OCI-LY7 (cell line): ENCODE results near the gene TSPAN12. TPM values are rescaled to one million over a fixed set of nuclear protein-coding genes. Genes with fewer than 3 reads are reported as not detected.

Experiments
- BruUV-seq: library from RNA; stranded (reverse); fragments of 400-500 nt; replicated peaks from 2 replicates; lab custom pipeline; 2021; lab: Mats Ljungman, UMichigan
- CTCF ChIA-PET: fragments of 300-600 bp; sonication (Branson Sonifier 250); formaldehyde crosslinking; loops from one replicate; lab custom pipeline; 2022; ENCODE audit warnings: antibody characterized with exemption; ENCODE audit not compliant: unreplicated experiment; lab: Charles Lee
- POLR2A ChIA-PET: fragments of 300-600 bp; sonication (Branson Sonifier 250); formaldehyde crosslinking; loops from one replicate; lab custom pipeline; 2022; ENCODE audit warnings: antibody characterized with exemption; lab: Charles Lee
- DNase-seq: peaks from one replicate; pipeline ENCODE4 v3.0.0-alpha.2; 2015; ENCODE audit warnings: low spot score
- H2AFZ ChIP-seq: fragments of 200-600 bp; sonication (generic), shearing (Covaris generic); 2 replicates; pipeline ENCODE4 v1.6.1; 2014; ENCODE audit warnings: mild to moderate bottlenecking, antibody characterized with exemption, low read length, moderate library complexity
- H3K27ac ChIP-seq: fragments of 200-600 bp; sonication (generic); 2 replicates; pipeline ENCODE4 v1.5.1; 2014; ENCODE audit warnings: mixed run types, low read depth, mild to moderate bottlenecking, moderate library complexity, low read length, inconsistent platforms; ENCODE audit not compliant: poor library complexity, severe bottlenecking
- H3K36me3 ChIP-seq: fragments of 200-600 bp; sonication (generic); 2 replicates; pipeline ENCODE4 v1.6.1; 2014; ENCODE audit warnings: mild to moderate bottlenecking, antibody characterized with exemption, low read length, moderate library complexity, mixed read lengths; ENCODE audit not compliant: insufficient read depth
- H3K4me1 ChIP-seq: fragments of 200-600 bp; sonication (generic); 2 replicates; pipeline ENCODE4 v1.5.1; 2014; ENCODE audit warnings: mild to moderate bottlenecking, low read length; ENCODE audit not compliant: insufficient read depth, poor library complexity, severe bottlenecking
- H3K4me2 ChIP-seq: fragments of 200-600 bp; sonication (generic); 2 replicates; pipeline ENCODE4 v1.6.1; 2014; ENCODE audit warnings: mild to moderate bottlenecking, low read length
- H3K4me3 ChIP-seq: fragments of 200-600 bp; sonication (generic); 2 replicates; pipeline ENCODE4 v1.5.1; 2014; ENCODE audit warnings: mild to moderate bottlenecking, low read depth, low read length; ENCODE audit not compliant: poor library complexity, severe bottlenecking
- H3K79me2 ChIP-seq: fragments of 200-600 bp; sonication (generic); 2 replicates; pipeline ENCODE4 v1.6.1; 2016; ENCODE audit warnings: low read depth, mild to moderate bottlenecking, low read length, moderate library complexity, mixed read lengths; ENCODE audit not compliant: insufficient read depth
- H3K9me2 ChIP-seq: fragments of 200-600 bp; sonication (generic); 2 replicates; pipeline ENCODE4 v1.6.1; 2016; ENCODE audit warnings: mild to moderate bottlenecking, low read length, mixed read lengths; ENCODE audit not compliant: insufficient read depth
- H3K9me3 ChIP-seq: fragments of 200-600 bp; sonication (generic); 2 replicates; pipeline ENCODE4 v1.6.1; 2014; ENCODE audit warnings: mild to moderate bottlenecking, mixed run types, low read length, mixed read lengths
- H4K20me1 ChIP-seq: fragments of 200-600 bp; sonication (generic); 2 replicates; pipeline ENCODE4 v1.6.1; 2014; ENCODE audit warnings: mild to moderate bottlenecking, antibody characterized with exemption, low read length, moderate library complexity, mixed read lengths; ENCODE audit not compliant: insufficient read depth
- CTCF ChIP-seq: fragments of 200-600 bp; sonication (generic); conservative IDR thresholded peaks from 2 replicates; pipeline ENCODE4 v1.5.1; 2014; ENCODE audit warnings: mild to moderate bottlenecking, antibody characterized with exemption, low read length, moderate library complexity, mixed read lengths
- EZH2phosphoT487 ChIP-seq: fragments of 200-600 bp; sonication (generic); IDR thresholded peaks from 2 replicates; pipeline ENCODE4 v1.6.1; 2018; ENCODE audit warnings: low read depth, borderline replicate concordance, mild to moderate bottlenecking, mixed run types, antibody characterized with exemption, low read length, moderate library complexity, mixed read lengths
- intact Hi-C: fragments of 100-400 bp; cut with micrococcal nuclease; formaldehyde crosslinking; loops from one replicate; pipeline ENCODE4 v1.10.0; 2022; ENCODE audit not compliant: unreplicated experiment
- total RNA-seq, 2 experiments: library from RNA; depleted of rRNA in 1 of 2; stranded (reverse); fragments of >200 nt in 1 of 2; shearing (Covaris generic) in 1 of 2; gene quantifications; 2 replicates each; pipeline ENCODE4 v1.2.3, GENCODE V29; 2014 to 2022

Gene TSPAN12
- total RNA-seq, 2 experiments from 2014 or later: not detected

- H4K20me1 ChIP-seq: no peaks in the 10 kb centered on the region
- intact Hi-C loops: no loop called here
- no peak overlapping the region for H3K4me2 ChIP-seq
- H3K4me1 ChIP-seq: no peaks in the 10 kb centered on the region
- no peak for DNase-seq
- H3K79me2 ChIP-seq: no peaks in the 10 kb centered on the region
- H3K27ac ChIP-seq: no peak overlapping the region
- TF ChIP-seq EZH2phosphoT487 (no peak), CTCF (no peak)
- no peaks in the 10 kb centered on the region for H3K36me3 ChIP-seq
- BruUV-seq: no TSS peak
- CTCF ChIA-PET: no interaction called here
- no peak overlapping the region for H3K4me3 ChIP-seq
- no peak overlapping the region for H2AFZ ChIP-seq
- no peaks in the 10 kb centered on the region for H3K9me3 ChIP-seq
- POLR2A ChIA-PET: no interaction called here
- H3K9me2 ChIP-seq: no peaks in the 10 kb centered on the region
Measured at GRCh38 chr7:120874016-120874415, 16.1 kb upstream of the TSPAN12 start.

GRCh38 chr7:120873401-120873800 is 15.5 kb upstream of the TSPAN12 start:
- BruUV-seq: no TSS peak
- DNase-seq: no peak
- H3K4me3 ChIP-seq: no peak overlapping the region
- no peaks in the 10 kb centered on the region for H3K9me2 ChIP-seq
- no peaks in the 10 kb centered on the region for H3K9me3 ChIP-seq
- H3K27ac ChIP-seq: no peak overlapping the region
- TF ChIP-seq CTCF (no peak), EZH2phosphoT487 (no peak)
- no peaks in the 10 kb centered on the region for H4K20me1 ChIP-seq
- POLR2A ChIA-PET: interaction anchor here (0.6 kb wide), 1 partner anchor 153 kb away, joined by 3 read pairs; no protein-coding TSS in a partner anchor
- intact Hi-C loops: no loop called here
- H3K79me2 ChIP-seq: no peaks in the 10 kb centered on the region
- CTCF ChIA-PET: no interaction called here
- no peaks in the 10 kb centered on the region for H3K36me3 ChIP-seq
- no peak overlapping the region for H2AFZ ChIP-seq
- H3K4me2 ChIP-seq: no peak overlapping the region
- no peaks in the 10 kb centered on the region for H3K4me1 ChIP-seq

GRCh38 chr7:120869700-120870099 is 11.8 kb upstream of the TSPAN12 start:
- intact Hi-C loops: no loop called here
- no peaks in the 10 kb centered on the region for H4K20me1 ChIP-seq
- no peaks in the 10 kb centered on the region for H3K4me1 ChIP-seq
- BruUV-seq: no TSS peak
- ChIA-PET CTCF (no interaction called here), POLR2A (no interaction called here)
- H3K9me3 ChIP-seq: no peaks in the 10 kb centered on the region
- no peak overlapping the region for H3K27ac ChIP-seq
- no peaks in the 10 kb centered on the region for H3K36me3 ChIP-seq
- no peaks in the 10 kb centered on the region for H3K79me2 ChIP-seq
- no peak for DNase-seq
- H2AFZ ChIP-seq: no peak overlapping the region
- no peaks in the 10 kb centered on the region for H3K9me2 ChIP-seq
- no peak overlapping the region for H3K4me3 ChIP-seq
- no peak overlapping the region for H3K4me2 ChIP-seq
- no peak for TF ChIP-seq EZH2phosphoT487
